K562 (cell line): ENCODE data around the gene CEACAM7. TPM values are rescaled to one million over a fixed set of nuclear protein-coding genes. Genes with fewer than 3 reads are reported as not detected.

ENCODE experiments used
- ATAC-seq: fragments of 200-7000 bp; cut with Tn5 transposase; 3 replicates; pipeline ENCODE4 v1.9.1; 2020; ENCODE audit warnings: moderate library complexity
- BruUV-seq: library from RNA; stranded (reverse); fragments of 400-500 nt; replicated peaks from 2 replicates; lab custom pipeline; 2021; lab: Mats Ljungman, UMichigan
- CTCF ChIA-PET: fragments of 300-600 bp; formaldehyde crosslinking; extraction: SDS; loops from one replicate; lab custom pipeline; 2021; ENCODE audit warnings: low intra/inter-chr PET ratio; lab: Yijun Ruan, JAX
- POLR2A ChIA-PET: fragments of 300-600, 350-650 bp; sonication (Branson Sonifier 250); formaldehyde crosslinking; extraction: SDS; loops from one replicate; lab custom pipeline; 2021; ENCODE audit warnings: antibody characterized with exemption, inconsistent platforms; lab: Yijun Ruan, JAX
- DNase-seq, 4 experiments: peaks; one replicate each; pipeline versions ENCODE4 v3.0.0 to v3.0.0-alpha.2; 2011 to 2018; ENCODE audit warnings: low spot score in 3 of 4, mixed read lengths in 3 of 4; ENCODE audit errors: extremely low read depth in 1 of 4
- FAIRE-seq: peaks from 2 replicates; lab custom pipeline; 2011; peaks lifted over from hg19 to GRCh38; lab: Jason Lieb, UNC
- H2AFZ ChIP-seq: 2 replicates; pipeline ENCODE4 v1.6.0; 2011; ENCODE audit warnings: low read depth, low read length, control low read depth, inconsistent platforms
- H3K27ac ChIP-seq: fragments of 200-600 bp; 3 replicates; pipeline ENCODE4 v1.8.0; 2011; ENCODE audit warnings: low read depth, mild to moderate bottlenecking, control low read depth, inconsistent platforms, low read length, moderate library complexity, mixed read lengths; ENCODE audit errors: extremely low read depth
- H3K27me3 ChIP-seq, 2 experiments: fragments of 300-600 bp in 1 of 2; 2 replicates in 1 of 2; 3 replicates in 1 of 2; pipeline versions ENCODE4 v1.6.0 to v1.8.0; 2011; ENCODE audit warnings: inconsistent platforms in 2 of 2, low read length in 2 of 2, mild to moderate bottlenecking in 1 of 2, mixed read lengths in 1 of 2, moderate library complexity in 1 of 2; ENCODE audit not compliant: control insufficient read depth in 2 of 2, insufficient read depth in 2 of 2
- H3K36me3 ChIP-seq: fragments of 300-600 bp; 3 replicates; pipeline ENCODE4 v1.8.0; 2011; ENCODE audit warnings: mild to moderate bottlenecking, low read length, inconsistent platforms; ENCODE audit not compliant: control insufficient read depth, insufficient read depth
- H3K4me1 ChIP-seq, 2 experiments: fragments of 200-600 bp in 1 of 2; replicated peaks in 1 of 2; 2 replicates in 1 of 2; 3 replicates in 1 of 2; pipeline versions ENCODE4 v1.5.1 to v1.8.0; 2011; ENCODE audit warnings: inconsistent platforms in 2 of 2, low read length in 2 of 2, mild to moderate bottlenecking in 1 of 2, mixed read lengths in 1 of 2, moderate library complexity in 1 of 2; ENCODE audit not compliant: control insufficient read depth in 2 of 2, insufficient read depth in 2 of 2
- H3K4me2 ChIP-seq: 2 replicates; pipeline ENCODE4 v1.6.1; 2011; ENCODE audit warnings: low read length, control low read depth, inconsistent platforms, mixed read lengths; ENCODE audit not compliant: insufficient read depth
- H3K4me3 ChIP-seq: fragments of 200-600 bp; sonication (generic), shearing (Covaris generic); 2 replicates; pipeline ENCODE4 v1.5.1; 2016; ENCODE audit warnings: control low read depth, inconsistent platforms
- H3K79me2 ChIP-seq: fragments of 200-600 bp; 3 replicates; pipeline ENCODE4 v1.8.0; 2011; ENCODE audit warnings: low read length, inconsistent platforms; ENCODE audit not compliant: control insufficient read depth, insufficient read depth
- H3K9ac ChIP-seq, 2 experiments: 2 replicates each; pipeline versions ENCODE4 v1.6.0 to v1.6.1; 2011; ENCODE audit warnings: low read depth in 2 of 2, low read length in 2 of 2, control low read depth in 1 of 2, inconsistent platforms in 1 of 2, mild to moderate bottlenecking in 1 of 2, mixed read lengths in 1 of 2; ENCODE audit not compliant: insufficient read depth in 1 of 2
- H3K9me1 ChIP-seq: one replicate; pipeline ENCODE4 v1.6.0; 2011; ENCODE audit warnings: inconsistent platforms, mild to moderate bottlenecking, low read length, moderate library complexity; ENCODE audit not compliant: control insufficient read depth, insufficient read depth
- H3K9me3 ChIP-seq: replicated peaks from 2 replicates; pipeline ENCODE4 v1.5.1; 2011; ENCODE audit warnings: low read depth, low read length, inconsistent platforms; ENCODE audit not compliant: control insufficient read depth, insufficient read depth
- H4K20me1 ChIP-seq: replicated peaks from 2 replicates; pipeline ENCODE4 v1.6.1; 2011; ENCODE audit warnings: low read length, inconsistent platforms, mixed read lengths; ENCODE audit not compliant: control insufficient read depth, insufficient read depth
- EHMT2 ChIP-seq: fragments of 450-650 bp; IDR thresholded peaks from 2 replicates; pipeline ENCODE4 v1.6.1; 2018; ENCODE audit warnings: antibody characterized with exemption
- EP400 ChIP-seq: fragments of 450-650 bp; IDR thresholded peaks from 2 replicates; pipeline ENCODE4 v1.6.1; 2017; ENCODE audit warnings: antibody characterized with exemption, mild to moderate bottlenecking, moderate library complexity
- LEF1 ChIP-seq: fragments of 450-650 bp; IDR thresholded peaks from 2 replicates; pipeline ENCODE4 v1.6.1; 2016; ENCODE audit warnings: mild to moderate bottlenecking
- PRMT5 ChIP-seq: sonication (generic); formaldehyde crosslinking; IDR thresholded peaks from 2 replicates; pipeline ENCODE4 v1.5.0; 2020; ENCODE audit warnings: missing genetic modification reagents
- SLC30A9 ChIP-seq: fragments of 250-450 bp; sonication (Bioruptor Pico); IDR thresholded peaks from 2 replicates; pipeline ENCODE4 v1.8.0; 2022; ENCODE audit warnings: mild to moderate bottlenecking, moderate library complexity
- SRSF3 ChIP-seq: fragments of 200-400 bp; formaldehyde crosslinking; IDR thresholded peaks from 2 replicates; pipeline ENCODE4 v1.6.1; 2016; ENCODE audit warnings: mild to moderate bottlenecking, low read length, moderate library complexity; ENCODE audit not compliant: insufficient read depth
- ZNF263 ChIP-seq: sonication (generic); formaldehyde crosslinking; IDR thresholded peaks from 2 replicates; pipeline ENCODE4 v1.8.0; 2022; ENCODE audit warnings: mild to moderate bottlenecking, missing genetic modification reagents, borderline replicate concordance
- WGBS: fragments of 100-300 bp; shearing (Covaris generic); methylation state at CpG from one replicate; pipeline ENCODE4 v1.1.6; 2016; ENCODE audit warnings: low coverage, mixed read lengths; ENCODE audit not compliant: insufficient coverage; ENCODE audit errors: missing lambda C conversion rate; 5-methylcytosine and 5-hydroxymethylcytosine counted together
- in situ Hi-C: fragments of 300-500 bp; cut with MboI; formaldehyde crosslinking; loops from 4 replicates; pipeline ENCODE4 v1.15.0; 2018; ENCODE audit warnings: inconsistent platforms, mixed read lengths
- intact Hi-C: fragments of 100-400 bp; cut with micrococcal nuclease; formaldehyde crosslinking; loops from 2 replicates; pipeline ENCODE4 v1.14.2; 2022
- polyA plus RNA-seq, 8 experiments: library from polyadenylated mRNA; depleted of rRNA in 4 of 8; stranded (reverse) in 5 of 8; unstranded in 3 of 8; fragments of >200 nt; fragmentation: Nextera tagmentation in 2 of 8; fragmentation: Illumina TruSeq in 1 of 8; extraction: Ambion mirVana in 2 of 8; extraction: Trizol in 1 of 8; gene quantifications; 2 replicates each; pipeline versions ENCODE4 v1.2.1 to v1.2.3, GENCODE V29; 2011 to 2014; ENCODE audit warnings: inconsistent platforms in 1 of 8, missing spikeins in 1 of 8
- total RNA-seq, 7 experiments: library from RNA; depleted of rRNA in 6 of 7; stranded (reverse); fragments of >200 nt in 6 of 7; fragmentation: Illumina TruSeq in 2 of 7; extraction: Trizol in 2 of 7; gene quantifications; 2 replicates each; pipeline versions ENCODE4 v1.2.1 to v1.2.3, GENCODE V29; 2011 to 2021; ENCODE audit warnings: low replicate concordance in 1 of 7
- TF ChIP-seq, protein P1 (sequence below), 2 experiments: fragments of 450-650 bp; IDR thresholded peaks; 2 replicates each; pipeline ENCODE4 v1.6.1; 2018; ENCODE audit warnings: mild to moderate bottlenecking in 2 of 2, low read depth in 1 of 2; ENCODE audit not compliant: partially characterized antibody in 2 of 2
- TF ChIP-seq, protein P2 (sequence below): sonication (generic); formaldehyde crosslinking; IDR thresholded peaks from 2 replicates; pipeline ENCODE4 v1.8.1; 2023; ENCODE audit warnings: mild to moderate bottlenecking, missing genetic modification reagents

The CEACAM7 gene
- total and polyA plus RNA-seq, 9 of the 15 experiments (the other 6 are each of a cell fraction or from before 2014, with no cell fraction given): not detected

DNA sequence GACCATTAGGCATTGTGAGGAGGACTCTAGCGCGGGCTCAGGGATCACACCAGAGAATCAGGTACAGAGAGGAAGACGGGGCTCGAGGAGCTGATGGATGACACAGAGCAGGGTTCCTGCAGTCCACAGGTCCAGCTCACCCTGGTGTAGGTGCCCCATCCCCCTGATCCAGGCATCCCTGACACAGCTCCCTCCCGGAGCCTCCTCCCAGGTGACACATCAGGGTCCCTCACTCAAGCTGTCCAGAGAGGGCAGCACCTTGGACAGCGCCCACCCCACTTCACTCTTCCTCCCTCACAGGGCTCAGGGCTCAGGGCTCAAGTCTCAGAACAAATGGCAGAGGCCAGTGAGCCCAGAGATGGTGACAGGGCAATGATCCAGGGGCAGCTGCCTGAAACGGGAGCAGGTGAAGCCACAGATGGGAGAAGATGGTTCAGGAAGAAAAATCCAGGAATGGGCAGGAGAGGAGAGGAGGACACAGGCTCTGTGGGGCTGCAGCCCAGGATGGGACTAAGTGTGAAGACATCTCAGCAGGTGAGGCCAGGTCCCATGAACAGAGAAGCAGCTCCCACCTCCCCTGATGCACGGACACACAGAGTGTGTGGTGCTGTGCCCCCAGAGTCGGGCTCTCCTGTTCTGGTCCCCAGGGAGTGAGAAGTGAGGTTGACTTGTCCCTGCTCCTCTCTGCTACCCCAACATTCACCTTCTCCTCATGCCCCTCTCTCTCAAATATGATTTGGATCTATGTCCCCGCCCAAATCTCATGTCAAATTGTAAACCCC lies 17.5 kb upstream of the CEACAM7 start:
- H3K27me3 ChIP-seq: no peaks in the 10 kb centered on the region; a peak in 2 of 5 replicates
- no peak overlapping the region for H3K27ac ChIP-seq
- ChIA-PET CTCF (interaction anchor here (1.1 kb wide), 1 partner anchor 41 kb away, joined by 3 read pairs; no protein-coding TSS in a partner anchor), POLR2A (no interaction called here)
- DNase-seq: peak; percentile 35 to 49 (median 42)
- no peak overlapping the region for H3K4me3 ChIP-seq
- intact Hi-C loops: loop anchor here (2.0 kb wide), 1 partner anchor 115 kb away; no protein-coding TSS in a partner anchor
- no peak overlapping the region for H2AFZ ChIP-seq
- ATAC-seq: peak; percentile 52
- 2% methylated on average over 9 of the region's 10 CpGs for WGBS
- BruUV-seq: no TSS peak
- no peak overlapping the region for H3K9ac ChIP-seq
- H3K36me3 ChIP-seq: no peaks in the 10 kb centered on the region
- H3K4me1 ChIP-seq: peaks cover 0 to 7% of the 10 kb centered on the region in 2 experiments; a peak in 2 of 5 replicates
- H3K9me3 ChIP-seq: no peaks in the 10 kb centered on the region
- H3K79me2 ChIP-seq: no peaks in the 10 kb centered on the region
- in situ Hi-C loops: loop anchor here (5.0 kb wide), 1 partner anchor 42 kb away; no protein-coding TSS in a partner anchor
- no peak for FAIRE-seq
- no peak overlapping the region for H3K4me2 ChIP-seq
- no peaks in the 10 kb centered on the region for H3K9me1 ChIP-seq
- peaks cover 14% of the 10 kb centered on the region for H4K20me1 ChIP-seq
- TF ChIP-seq, protein P1, sequence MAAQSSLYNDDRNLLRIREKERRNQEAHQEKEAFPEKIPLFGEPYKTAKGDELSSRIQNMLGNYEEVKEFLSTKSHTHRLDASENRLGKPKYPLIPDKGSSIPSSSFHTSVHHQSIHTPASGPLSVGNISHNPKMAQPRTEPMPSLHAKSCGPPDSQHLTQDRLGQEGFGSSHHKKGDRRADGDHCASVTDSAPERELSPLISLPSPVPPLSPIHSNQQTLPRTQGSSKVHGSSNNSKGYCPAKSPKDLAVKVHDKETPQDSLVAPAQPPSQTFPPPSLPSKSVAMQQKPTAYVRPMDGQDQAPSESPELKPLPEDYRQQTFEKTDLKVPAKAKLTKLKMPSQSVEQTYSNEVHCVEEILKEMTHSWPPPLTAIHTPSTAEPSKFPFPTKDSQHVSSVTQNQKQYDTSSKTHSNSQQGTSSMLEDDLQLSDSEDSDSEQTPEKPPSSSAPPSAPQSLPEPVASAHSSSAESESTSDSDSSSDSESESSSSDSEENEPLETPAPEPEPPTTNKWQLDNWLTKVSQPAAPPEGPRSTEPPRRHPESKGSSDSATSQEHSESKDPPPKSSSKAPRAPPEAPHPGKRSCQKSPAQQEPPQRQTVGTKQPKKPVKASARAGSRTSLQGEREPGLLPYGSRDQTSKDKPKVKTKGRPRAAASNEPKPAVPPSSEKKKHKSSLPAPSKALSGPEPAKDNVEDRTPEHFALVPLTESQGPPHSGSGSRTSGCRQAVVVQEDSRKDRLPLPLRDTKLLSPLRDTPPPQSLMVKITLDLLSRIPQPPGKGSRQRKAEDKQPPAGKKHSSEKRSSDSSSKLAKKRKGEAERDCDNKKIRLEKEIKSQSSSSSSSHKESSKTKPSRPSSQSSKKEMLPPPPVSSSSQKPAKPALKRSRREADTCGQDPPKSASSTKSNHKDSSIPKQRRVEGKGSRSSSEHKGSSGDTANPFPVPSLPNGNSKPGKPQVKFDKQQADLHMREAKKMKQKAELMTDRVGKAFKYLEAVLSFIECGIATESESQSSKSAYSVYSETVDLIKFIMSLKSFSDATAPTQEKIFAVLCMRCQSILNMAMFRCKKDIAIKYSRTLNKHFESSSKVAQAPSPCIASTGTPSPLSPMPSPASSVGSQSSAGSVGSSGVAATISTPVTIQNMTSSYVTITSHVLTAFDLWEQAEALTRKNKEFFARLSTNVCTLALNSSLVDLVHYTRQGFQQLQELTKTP (IDR thresholded peaks at IDR 0.05; ENCODE audit: low read depth in 1 of 2, partially characterized antibody in 2 of 2): peak in 1 of 2 experiments; percentile 64
- TF ChIP-seq, protein P2, sequence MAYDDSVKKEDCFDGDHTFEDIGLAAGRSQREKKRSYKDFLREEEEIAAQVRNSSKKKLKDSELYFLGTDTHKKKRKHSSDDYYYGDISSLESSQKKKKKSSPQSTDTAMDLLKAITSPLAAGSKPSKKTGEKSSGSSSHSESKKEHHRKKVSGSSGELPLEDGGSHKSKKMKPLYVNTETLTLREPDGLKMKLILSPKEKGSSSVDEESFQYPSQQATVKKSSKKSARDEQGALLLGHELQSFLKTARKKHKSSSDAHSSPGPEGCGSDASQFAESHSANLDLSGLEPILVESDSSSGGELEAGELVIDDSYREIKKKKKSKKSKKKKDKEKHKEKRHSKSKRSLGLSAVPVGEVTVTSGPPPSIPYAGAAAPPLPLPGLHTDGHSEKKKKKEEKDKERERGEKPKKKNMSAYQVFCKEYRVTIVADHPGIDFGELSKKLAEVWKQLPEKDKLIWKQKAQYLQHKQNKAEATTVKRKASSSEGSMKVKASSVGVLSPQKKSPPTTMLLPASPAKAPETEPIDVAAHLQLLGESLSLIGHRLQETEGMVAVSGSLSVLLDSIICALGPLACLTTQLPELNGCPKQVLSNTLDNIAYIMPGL (CRISPR knock-in tag): 0 out of 2 replicates have a peak, but pooled peaks have one; percentile 43
- peak; percentile 66; the same call in 1 of the 2 replicates for TF ChIP-seq ZNF263
- peak; percentile 95 for TF ChIP-seq EHMT2
- no peak for TF ChIP-seq SRSF3
- TF ChIP-seq LEF1: no peak
- TF ChIP-seq PRMT5: peak; percentile 91
- no peak for TF ChIP-seq SLC30A9 (CRISPR knock-in tag)
- TF ChIP-seq EP400: no peak
